ENCODE data around the gene PLXNB2.

DNA sequence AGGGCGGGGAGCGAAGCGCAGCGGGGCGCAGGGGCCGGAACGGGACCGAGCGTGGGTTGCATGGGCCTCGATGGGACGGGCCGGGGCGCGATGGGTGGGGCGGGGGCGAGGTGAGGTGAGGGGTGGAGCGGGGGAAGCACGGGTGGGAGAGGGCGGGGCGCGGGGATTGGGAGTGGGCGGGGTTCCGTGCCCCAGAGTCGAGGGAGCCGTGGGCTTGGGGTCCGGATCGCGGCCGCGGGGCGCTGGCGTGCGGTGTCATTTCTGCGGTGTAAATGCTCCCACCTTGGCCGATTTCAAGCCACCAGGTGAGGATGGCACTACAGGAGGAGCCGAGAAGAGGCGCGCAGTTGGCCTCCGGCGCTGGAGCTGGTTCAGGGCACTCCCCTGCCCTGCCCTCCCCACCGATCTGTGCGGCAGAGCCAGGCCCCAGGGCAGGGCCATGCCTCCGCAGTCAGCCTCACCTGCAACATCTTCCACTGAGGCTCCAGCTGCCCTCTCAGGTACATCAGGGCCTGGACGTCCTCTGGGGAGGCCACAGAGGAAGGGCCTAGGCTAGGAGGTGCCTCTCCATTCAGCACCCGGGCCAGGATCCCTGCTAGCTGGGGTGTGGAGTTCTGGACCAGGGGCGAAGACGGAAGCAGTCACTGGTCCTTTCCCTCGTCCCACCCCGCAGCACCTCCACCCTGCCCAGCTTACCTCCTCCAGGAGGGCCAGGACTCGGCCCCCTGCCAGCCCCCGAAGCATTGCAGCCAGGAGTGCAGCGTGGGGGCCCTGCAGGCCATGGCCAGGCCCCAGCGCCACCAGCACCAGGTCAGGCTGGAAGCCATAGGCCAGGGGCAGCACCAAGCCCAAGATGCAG, 62.0 kb downstream of the PLXNB2 start:
- TF ChIP-seq POLR2A (IDR thresholded peaks at IDR 0.05; ENCODE audit: borderline replicate concordance, extremely low read depth, insufficient read depth, insufficient read length) (no peak), ZFX (IDR thresholded peaks at IDR 0.05) (peak; percentile 6; the same call in 1 of the 2 replicates), EZH2phosphoT487 (IDR thresholded peaks at IDR 0.05; ENCODE audit: borderline replicate concordance) (no peak), YY1 (IDR thresholded peaks at IDR 0.05; ENCODE audit: extremely low read depth, insufficient replicate concordance, low read depth, low read length) (no peak), ELF1 (IDR thresholded peaks at IDR 0.05; ENCODE audit: borderline replicate concordance, low read depth) (no peak), EZH2 (IDR thresholded peaks at IDR 0.05) (no peak)
- TF ChIP-seq, protein P1, sequence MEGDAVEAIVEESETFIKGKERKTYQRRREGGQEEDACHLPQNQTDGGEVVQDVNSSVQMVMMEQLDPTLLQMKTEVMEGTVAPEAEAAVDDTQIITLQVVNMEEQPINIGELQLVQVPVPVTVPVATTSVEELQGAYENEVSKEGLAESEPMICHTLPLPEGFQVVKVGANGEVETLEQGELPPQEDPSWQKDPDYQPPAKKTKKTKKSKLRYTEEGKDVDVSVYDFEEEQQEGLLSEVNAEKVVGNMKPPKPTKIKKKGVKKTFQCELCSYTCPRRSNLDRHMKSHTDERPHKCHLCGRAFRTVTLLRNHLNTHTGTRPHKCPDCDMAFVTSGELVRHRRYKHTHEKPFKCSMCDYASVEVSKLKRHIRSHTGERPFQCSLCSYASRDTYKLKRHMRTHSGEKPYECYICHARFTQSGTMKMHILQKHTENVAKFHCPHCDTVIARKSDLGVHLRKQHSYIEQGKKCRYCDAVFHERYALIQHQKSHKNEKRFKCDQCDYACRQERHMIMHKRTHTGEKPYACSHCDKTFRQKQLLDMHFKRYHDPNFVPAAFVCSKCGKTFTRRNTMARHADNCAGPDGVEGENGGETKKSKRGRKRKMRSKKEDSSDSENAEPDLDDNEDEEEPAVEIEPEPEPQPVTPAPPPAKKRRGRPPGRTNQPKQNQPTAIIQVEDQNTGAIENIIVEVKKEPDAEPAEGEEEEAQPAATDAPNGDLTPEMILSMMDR (IDR thresholded peaks at IDR 0.05 in 2 of 3, conservative IDR thresholded peaks at IDR 0.05 in 1 of 3; ENCODE audit: borderline replicate concordance in 1 of 3, insufficient read depth in 1 of 3, low read depth in 2 of 3, low read length in 2 of 3): no peak
- TF ChIP-seq, protein P2, sequence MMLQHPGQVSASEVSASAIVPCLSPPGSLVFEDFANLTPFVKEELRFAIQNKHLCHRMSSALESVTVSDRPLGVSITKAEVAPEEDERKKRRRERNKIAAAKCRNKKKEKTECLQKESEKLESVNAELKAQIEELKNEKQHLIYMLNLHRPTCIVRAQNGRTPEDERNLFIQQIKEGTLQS (IDR thresholded peaks at IDR 0.05): no peak
